Measurements from ENCODE around the gene DLG2. TPM values are rescaled to one million over a fixed set of nuclear protein-coding genes. Genes with fewer than 3 reads are reported as not detected.
"Not testable (repeated sequence)": the region's sequence is repeated elsewhere in the genome, so short reads cannot be mapped to it uniquely, and the experiment has no call there.

DLG2 gene
- total RNA-seq, 4 donors from 2014 or later: 7.3 to 14.1 (median 11.1) TPM

DNA sequence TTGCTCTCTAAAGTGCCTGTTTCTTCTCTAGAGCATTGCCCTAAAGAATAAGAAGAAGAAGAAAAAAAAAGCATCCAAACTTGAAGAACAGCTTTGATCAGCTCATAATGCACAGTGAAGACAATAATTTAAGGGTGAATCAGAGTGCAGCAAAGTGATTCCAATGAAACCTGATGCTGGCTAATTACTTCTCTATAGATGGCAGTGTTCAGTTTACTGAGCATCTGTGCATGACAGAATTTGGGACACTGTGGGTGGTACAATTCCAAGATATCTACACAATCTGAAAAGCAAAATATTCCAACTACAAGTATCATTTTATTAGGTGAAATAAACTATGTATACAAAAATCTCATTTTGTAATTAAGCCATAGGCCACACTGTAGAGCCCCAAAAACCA lies 1890.5 kb downstream of the DLG2 start:
- TF ChIP-seq POLR2A (IDR thresholded peaks at IDR 0.05; ENCODE audit: low read depth) (no peak), EP300 (IDR thresholded peaks at IDR 0.05) (no peak)
- intact Hi-C loops (cut with DNase I): no loop called here
- Histone ChIP-seq H3K27me3 (no peaks in the 10 kb centered on the region), H3K4me3 (no peak overlapping the region), H3K36me3 (no peaks in the 10 kb centered on the region), H3K9me3 (no peaks in the 10 kb centered on the region), H3K4me1 (no peaks in the 10 kb centered on the region), H3K27ac (replicated peaks in 1 of 4) (no peak overlapping the region)
- DNase-seq (ENCODE audit: extremely low spot score): no peak

DNA sequence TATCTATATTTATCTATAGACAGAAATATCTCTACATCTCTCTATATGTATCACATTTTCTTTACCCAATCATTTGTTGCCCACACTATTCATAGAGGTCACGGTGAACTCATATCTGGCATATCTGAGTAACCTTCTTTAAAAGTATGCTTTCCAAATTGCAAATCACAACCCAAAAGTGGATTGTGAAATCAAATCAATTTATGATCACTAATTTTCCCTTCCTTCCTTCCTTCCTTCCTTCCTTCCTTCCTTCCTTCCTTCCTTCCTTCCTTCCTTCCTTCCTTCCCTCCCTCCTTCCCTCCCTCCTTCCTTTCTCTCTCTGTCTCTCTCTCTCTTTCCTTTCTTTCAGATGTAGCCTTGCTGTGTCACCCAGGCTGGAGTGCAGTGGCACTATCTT lies 1893.0 kb downstream of the DLG2 start:
- WGBS: 95% methylated on average over 1 of the region's 1 CpG
- no peak for DNase-seq (ENCODE audit: extremely low spot score)
- Histone ChIP-seq H3K4me1 (no peaks in the 10 kb centered on the region), H3K9me3 (no peaks in the 10 kb centered on the region), H3K4me3 (no peak overlapping the region), H3K27me3 (no peaks in the 10 kb centered on the region), H3K36me3 (no peaks in the 10 kb centered on the region), H3K27ac (replicated peaks in 1 of 4) (no peak overlapping the region)
- TF ChIP-seq, protein P1, sequence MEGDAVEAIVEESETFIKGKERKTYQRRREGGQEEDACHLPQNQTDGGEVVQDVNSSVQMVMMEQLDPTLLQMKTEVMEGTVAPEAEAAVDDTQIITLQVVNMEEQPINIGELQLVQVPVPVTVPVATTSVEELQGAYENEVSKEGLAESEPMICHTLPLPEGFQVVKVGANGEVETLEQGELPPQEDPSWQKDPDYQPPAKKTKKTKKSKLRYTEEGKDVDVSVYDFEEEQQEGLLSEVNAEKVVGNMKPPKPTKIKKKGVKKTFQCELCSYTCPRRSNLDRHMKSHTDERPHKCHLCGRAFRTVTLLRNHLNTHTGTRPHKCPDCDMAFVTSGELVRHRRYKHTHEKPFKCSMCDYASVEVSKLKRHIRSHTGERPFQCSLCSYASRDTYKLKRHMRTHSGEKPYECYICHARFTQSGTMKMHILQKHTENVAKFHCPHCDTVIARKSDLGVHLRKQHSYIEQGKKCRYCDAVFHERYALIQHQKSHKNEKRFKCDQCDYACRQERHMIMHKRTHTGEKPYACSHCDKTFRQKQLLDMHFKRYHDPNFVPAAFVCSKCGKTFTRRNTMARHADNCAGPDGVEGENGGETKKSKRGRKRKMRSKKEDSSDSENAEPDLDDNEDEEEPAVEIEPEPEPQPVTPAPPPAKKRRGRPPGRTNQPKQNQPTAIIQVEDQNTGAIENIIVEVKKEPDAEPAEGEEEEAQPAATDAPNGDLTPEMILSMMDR (IDR thresholded peaks at IDR 0.05): no peak
- TF ChIP-seq POLR2AphosphoS5 (IDR thresholded peaks at IDR 0.05): no peak
- intact Hi-C loops (cut with DNase I): no loop called here

DNA sequence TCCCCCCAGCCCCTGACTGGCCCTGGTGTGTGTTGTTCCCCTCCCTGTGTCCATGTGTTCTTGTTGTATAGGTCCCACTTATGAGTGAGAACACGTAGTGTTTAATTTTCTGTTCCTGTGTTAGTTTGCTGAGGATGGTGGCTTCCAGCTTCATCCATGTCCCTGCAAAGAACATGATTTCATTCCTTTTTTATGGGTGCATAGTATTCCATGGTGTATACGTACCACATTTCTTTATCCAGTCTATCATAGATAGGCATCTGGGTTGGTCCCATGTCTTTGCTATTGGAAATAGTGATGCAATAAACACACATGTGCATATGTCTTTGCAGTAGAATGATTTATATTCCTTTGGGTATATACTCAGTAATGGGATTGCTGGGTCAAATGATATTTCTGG lies 1895.9 kb downstream of the DLG2 start:
- WGBS: 94% methylated on average over 2 of the region's 2 CpGs
- H3K27ac ChIP-seq (replicated peaks in 1 of 4); H3K36me3 ChIP-seq; H3K27me3 ChIP-seq; H3K4me3 ChIP-seq; H3K4me1 ChIP-seq; H3K9me3 ChIP-seq; DNase-seq (ENCODE audit: extremely low spot score); intact Hi-C loops (cut with DNase I): not testable (repeated sequence)

DNA sequence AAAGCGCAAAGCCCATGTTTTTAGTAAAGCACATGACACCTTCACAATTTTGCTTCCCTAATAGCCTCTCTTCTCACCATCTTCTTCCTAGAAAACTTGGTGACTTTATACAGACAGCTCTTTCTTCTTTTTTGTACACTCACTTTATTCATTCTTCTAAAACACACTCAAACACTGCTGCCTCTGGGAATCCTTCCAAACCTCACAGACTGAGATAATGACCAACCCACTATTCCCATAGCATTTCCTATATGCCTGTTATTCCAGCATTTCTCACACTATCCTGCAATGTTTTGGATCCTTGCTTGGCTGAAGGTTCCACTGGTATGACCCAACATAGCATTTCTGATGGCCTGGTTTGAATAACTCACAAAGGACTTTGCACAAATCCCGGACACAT lies 1898.9 kb downstream of the DLG2 start:
- WGBS: 84% methylated on average over 2 of the region's 2 CpGs

DNA sequence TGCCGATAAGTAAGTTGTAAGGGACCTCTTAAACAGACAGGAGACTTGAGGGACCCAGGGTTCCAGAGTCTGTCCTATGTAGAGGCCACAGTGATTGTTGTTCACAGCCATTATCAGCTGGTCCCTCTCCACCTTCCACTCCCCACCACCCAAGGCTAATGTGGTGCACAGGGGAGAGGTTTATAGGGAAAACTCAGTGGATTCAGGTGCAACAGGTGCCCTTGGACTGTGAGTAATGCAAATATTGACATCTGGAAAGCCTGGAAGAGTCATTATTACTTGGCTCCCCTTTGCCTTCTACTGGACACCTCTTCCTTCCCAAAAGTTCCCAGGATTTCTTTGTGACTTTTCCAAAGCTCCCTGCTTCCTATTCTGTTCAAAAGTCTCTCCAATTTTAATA lies 1899.9 kb downstream of the DLG2 start:
- Histone ChIP-seq H3K36me3 (no peaks in the 10 kb centered on the region), H3K4me3 (no peak overlapping the region), H3K27ac (replicated peaks in 1 of 4) (no peak overlapping the region), H3K4me1 (peaks cover 10 to 23% (median 21%) of the 10 kb centered on the region in 4 donors), H3K27me3 (no peaks in the 10 kb centered on the region), H3K9me3 (no peaks in the 10 kb centered on the region)
- TF ChIP-seq POLR2A (IDR thresholded peaks at IDR 0.05; ENCODE audit: low read depth) (no peak), POLR2AphosphoS5 (IDR thresholded peaks at IDR 0.05) (no peak), EP300 (IDR thresholded peaks at IDR 0.05) (no peak)
- TF ChIP-seq, protein P1 (IDR thresholded peaks at IDR 0.05): no peak
- intact Hi-C loops (cut with DNase I): no loop called here
- DNase-seq (ENCODE audit: extremely low spot score): no peak
- WGBS: 100% methylated on average over 1 of the region's 1 CpG

More for the DNA sequence above, 1898.9 kb downstream of the DLG2 start:
- no peak for TF ChIP-seq EP300 (IDR thresholded peaks at IDR 0.05)
- H3K4me1 ChIP-seq: peaks cover 10 to 23% (median 21%) of the 10 kb centered on the region in 4 donors
- H3K36me3 ChIP-seq: no peaks in the 10 kb centered on the region
- H3K9me3 ChIP-seq: no peaks in the 10 kb centered on the region
- intact Hi-C loops (cut with DNase I): no loop called here
- no peak overlapping the region for H3K4me3 ChIP-seq
- H3K27ac ChIP-seq (replicated peaks in 1 of 4): no peak overlapping the region
- no peak for DNase-seq (ENCODE audit: extremely low spot score)
- no peaks in the 10 kb centered on the region for H3K27me3 ChIP-seq

DNA sequence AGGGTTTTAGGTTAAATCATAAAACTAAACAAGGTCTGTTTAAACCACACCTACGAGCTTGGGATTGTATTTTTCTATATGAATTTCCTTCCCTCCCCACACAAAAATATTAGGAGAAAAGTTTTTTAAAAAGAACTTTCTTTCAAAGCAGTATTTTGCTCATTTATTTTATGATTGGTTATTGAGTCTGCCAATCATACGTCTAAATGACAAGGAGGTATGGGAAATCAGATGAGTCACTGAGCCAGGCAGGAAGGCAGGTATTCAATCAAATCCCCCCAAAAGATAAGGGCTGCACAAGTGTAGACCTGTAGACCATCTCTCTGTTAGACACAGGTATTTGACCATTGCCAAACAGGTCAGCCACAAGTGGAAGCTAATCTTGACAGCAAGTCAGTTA lies 1900.8 kb downstream of the DLG2 start:
- no peaks in the 10 kb centered on the region for H3K27me3 ChIP-seq
- no peak overlapping the region for H3K27ac ChIP-seq (replicated peaks in 1 of 4)
- WGBS: 71% methylated on average over 2 of the region's 2 CpGs
- intact Hi-C loops (cut with DNase I): no loop called here
- H3K9me3 ChIP-seq: no peaks in the 10 kb centered on the region
- peaks cover 10 to 23% (median 21%) of the 10 kb centered on the region in 4 donors for H3K4me1 ChIP-seq
- H3K4me3 ChIP-seq: no peak overlapping the region
- no peak for DNase-seq (ENCODE audit: extremely low spot score)
- no peaks in the 10 kb centered on the region for H3K36me3 ChIP-seq
- TF ChIP-seq POLR2AphosphoS5 (IDR thresholded peaks at IDR 0.05) (no peak), POLR2A (IDR thresholded peaks at IDR 0.05; ENCODE audit: low read depth) (no peak), EP300 (IDR thresholded peaks at IDR 0.05) (no peak)
- TF ChIP-seq, protein P1 (IDR thresholded peaks at IDR 0.05): no peak
